ENCODE measurements around the gene PRDX5. TPM values are rescaled to one million over a fixed set of nuclear protein-coding genes. Genes with fewer than 3 reads are reported as not detected.

Gene PRDX5
- total RNA-seq, 1 experiment from 2014 or later: 255 TPM

GRCh38 chr11:64349025-64349387 lies 31.1 kb downstream of the PRDX5 start (continued):
- no peak for TF ChIP-seq ATF6 (CRISPR knock-in tag; IDR thresholded peaks at IDR 0.05)

GRCh38 chr11:64349404-64349803 lies 31.5 kb downstream of the PRDX5 start:
- Mint-ChIP-seq H3K9me3 (no peaks in the 10 kb centered on the region), H3K27ac (no peak overlapping the region), H3K36me3 (no peaks in the 10 kb centered on the region), H3K27me3 (ENCODE audit: low read depth) (no peaks in the 10 kb centered on the region), H3K4me3 (no peak overlapping the region), H3K4me1 (peaks cover 5% of the 10 kb centered on the region; the same call in 1 of the 2 replicates)
- CTCF ChIA-PET: interaction anchor here (1.5 to 10.4 kb wide), 4 partner anchors 8 to 300 kb away, joined by 5 to 437 read pairs (median 12); partner anchors contain the start of gene CCDC88B
- no peak for TF ChIP-seq HMGXB4 (CRISPR knock-in tag; IDR thresholded peaks at IDR 0.05)
- no peak for TF ChIP-seq MXD4 (CRISPR knock-in tag; IDR thresholded peaks at IDR 0.05; ENCODE audit: borderline replicate concordance)
- no peak for TF ChIP-seq JUN (CRISPR knock-in tag; IDR thresholded peaks at IDR 0.05)
- no peak for TF ChIP-seq CREB1 (CRISPR knock-in tag; IDR thresholded peaks at IDR 0.05)
- TF ChIP-seq ZNF416 (CRISPR knock-in tag; IDR thresholded peaks at IDR 0.05): no peak
- TF ChIP-seq SMAD3 (CRISPR knock-in tag; IDR thresholded peaks at IDR 0.05; ENCODE audit: borderline replicate concordance): no peak
- TF ChIP-seq NR3C1 (CRISPR knock-in tag; conservative IDR thresholded peaks at IDR 0.05; ENCODE audit: low read depth): no peak
- no peak for TF ChIP-seq ZNF219 (CRISPR knock-in tag; IDR thresholded peaks at IDR 0.05; ENCODE audit: borderline replicate concordance)
- no peak for TF ChIP-seq TCF7 (CRISPR knock-in tag; IDR thresholded peaks at IDR 0.05; ENCODE audit: low read depth)
- TF ChIP-seq SOX15 (CRISPR knock-in tag; IDR thresholded peaks at IDR 0.05): no peak
- TF ChIP-seq PREB (CRISPR knock-in tag; IDR thresholded peaks at IDR 0.05; ENCODE audit: borderline replicate concordance): no peak
- no peak for TF ChIP-seq NR2C2 (CRISPR knock-in tag; IDR thresholded peaks at IDR 0.05)
- no peak for TF ChIP-seq ATF3 (CRISPR knock-in tag; conservative IDR thresholded peaks at IDR 0.05)
- TF ChIP-seq SP1 (CRISPR knock-in tag; conservative IDR thresholded peaks at IDR 0.05): no peak
- no peak for TF ChIP-seq ZMAT4 (CRISPR knock-in tag; IDR thresholded peaks at IDR 0.05)
- no peak for TF ChIP-seq CBFB (CRISPR knock-in tag; IDR thresholded peaks at IDR 0.05; ENCODE audit: low read depth)
- ATAC-seq (no peak), DNase-seq (ENCODE audit: low spot score) (no peak)
- POLR2A ChIA-PET: interaction anchor here (0.7 to 1.7 kb wide), 2 partner anchors 32 to 48 kb away, joined by 4 to 5 read pairs; partner anchors contain the start of gene PRDX5

- TF ChIP-seq EMX1 (CRISPR knock-in tag; IDR thresholded peaks at IDR 0.05): no peak
- no peak for TF ChIP-seq USF1 (CRISPR knock-in tag; IDR thresholded peaks at IDR 0.05)
- TF ChIP-seq ZNF281 (CRISPR knock-in tag; IDR thresholded peaks at IDR 0.05): no peak
- no peak for TF ChIP-seq TP53 (CRISPR knock-in tag; IDR thresholded peaks at IDR 0.05)
- TF ChIP-seq CREB1 (CRISPR knock-in tag; IDR thresholded peaks at IDR 0.05): no peak
- no peak for TF ChIP-seq ZNF396 (CRISPR knock-in tag; IDR thresholded peaks at IDR 0.05; ENCODE audit: borderline replicate concordance)
- TF ChIP-seq ZNF423 (CRISPR knock-in tag; IDR thresholded peaks at IDR 0.05): no peak
- no peak for TF ChIP-seq NFYB (CRISPR knock-in tag; conservative IDR thresholded peaks at IDR 0.05; ENCODE audit: low read depth)
- no peak for TF ChIP-seq JUN (CRISPR knock-in tag; IDR thresholded peaks at IDR 0.05)
- CTCF ChIA-PET: interaction anchor here (1.0 to 10.4 kb wide), 8 partner anchors 10 to 299 kb away, joined by 4 to 437 read pairs (median 18); partner anchors contain the start of genes CCDC88B, ESRRA, PRDX5 and TRMT112
Measured at GRCh38 chr11:64351136-64351631, 33.3 kb downstream of the PRDX5 start.

More at GRCh38 chr11:64351136-64351631, 33.3 kb downstream of the PRDX5 start:
- no peak overlapping the region for H3K4me3 Mint-ChIP-seq
- H3K4me1 Mint-ChIP-seq: peaks cover 10% of the 10 kb centered on the region
- DNase-seq (ENCODE audit: low spot score): no peak
- no peaks in the 10 kb centered on the region for H3K9me3 Mint-ChIP-seq
- H3K27ac Mint-ChIP-seq: no peak overlapping the region
- POLR2A ChIA-PET: no interaction called here
- H3K36me3 Mint-ChIP-seq: no peaks in the 10 kb centered on the region
- no peaks in the 10 kb centered on the region for H3K27me3 Mint-ChIP-seq (ENCODE audit: low read depth)
- ATAC-seq: no peak
